Endodermal cell (in vitro differentiated cells): ENCODE data around the gene DNAH5. TPM values are rescaled to one million over a fixed set of nuclear protein-coding genes. Genes with fewer than 3 reads are reported as not detected.

Source experiments
- DNase-seq: peaks from one replicate; pipeline ENCODE4 v3.0.0-alpha.2; 2017
- H3K27ac ChIP-seq: 2 replicates; pipeline ENCODE4 v1.5.1; 2013; ENCODE audit warnings: mild to moderate bottlenecking, low read depth, low read length, moderate library complexity
- H3K27me3 ChIP-seq: 2 replicates; pipeline ENCODE4 v1.6.1; 2013; ENCODE audit warnings: mild to moderate bottlenecking, low read length, moderate library complexity; ENCODE audit not compliant: insufficient read depth, control insufficient read depth, poor library complexity, severe bottlenecking
- H3K36me3 ChIP-seq: 2 replicates; pipeline ENCODE4 v1.7.0; 2013; ENCODE audit warnings: mild to moderate bottlenecking, low read length, moderate library complexity; ENCODE audit not compliant: control insufficient read depth, insufficient read depth
- H3K4me1 ChIP-seq: one replicate; pipeline ENCODE4 v1.7.0; 2013; ENCODE audit warnings: low read length; ENCODE audit not compliant: control insufficient read depth, insufficient read depth
- H3K4me3 ChIP-seq: 2 replicates; pipeline ENCODE4 v1.5.1; 2013; ENCODE audit warnings: mild to moderate bottlenecking, low read length, moderate library complexity
- H3K9ac ChIP-seq: 2 replicates; pipeline ENCODE4 v1.6.1; 2013; ENCODE audit warnings: mild to moderate bottlenecking, low read length, moderate library complexity; ENCODE audit not compliant: poor library complexity, severe bottlenecking; ENCODE audit errors: extremely low read depth
- H3K9me3 ChIP-seq: 2 replicates; pipeline ENCODE4 v1.6.1; 2013; ENCODE audit warnings: mild to moderate bottlenecking, low read length, moderate library complexity; ENCODE audit not compliant: control insufficient read depth
- H3K27ac Mint-ChIP-seq: 2 replicates; pipeline ENCODE4 v1.8.0; 2020; ENCODE audit warnings: mixed read lengths
- H3K27me3 Mint-ChIP-seq: 2 replicates; pipeline ENCODE4 v1.8.0; 2021; ENCODE audit warnings: mild to moderate bottlenecking, mixed read lengths; ENCODE audit not compliant: insufficient read depth
- H3K36me3 Mint-ChIP-seq: 2 replicates; pipeline ENCODE4 v1.8.0; 2020; ENCODE audit warnings: low read depth, mixed read lengths
- H3K4me1 Mint-ChIP-seq: 2 replicates; pipeline ENCODE4 v1.8.0; 2020; ENCODE audit warnings: mixed read lengths
- H3K4me3 Mint-ChIP-seq: 2 replicates; pipeline ENCODE4 v1.8.0; 2020; ENCODE audit warnings: mild to moderate bottlenecking, moderate library complexity, mixed read lengths
- H3K9me3 Mint-ChIP-seq: 2 replicates; pipeline ENCODE4 v1.8.0; 2020; ENCODE audit warnings: mild to moderate bottlenecking, mixed read lengths
- CTCF ChIP-seq: fragments of 200-600 bp; sonication (generic); conservative IDR thresholded peaks from 2 replicates; pipeline ENCODE4 v1.5.0; 2021; ENCODE audit warnings: antibody characterized with exemption, mild to moderate bottlenecking
- WGBS, 2 experiments: methylation state at CpG; one replicate each; pipeline versions ENCODE4 v1.1.5 to v1.1.7; 2013; ENCODE audit warnings: missing lambda C conversion rate in 2 of 2, mixed read lengths in 1 of 2; ENCODE audit not compliant: insufficient coverage in 1 of 2, insufficient read length in 1 of 2; 5-methylcytosine and 5-hydroxymethylcytosine counted together
- total RNA-seq, 2 donors: library from RNA; stranded (reverse); fragmentation: NEBNext Ultra II Directional in 1 of 2; extraction: Animal tissue kit (Norgen Biotek cat#: 25700) in 1 of 2; gene quantifications; 2 replicates in 1 of 2; 3 replicates in 1 of 2; pipeline ENCODE4 v1.2.1, GENCODE V29; 2021

Gene DNAH5
- total RNA-seq, 2 donors from 2014 or later: 0.84 to 1.8 TPM

GRCh38 chr5:13648822-13649221, 295.7 kb downstream of the DNAH5 start:
- Mint-ChIP-seq H3K9me3 (peaks cover 5% of the 10 kb centered on the region), H3K4me1 (no peaks in the 10 kb centered on the region), H3K36me3 (no peaks in the 10 kb centered on the region), H3K4me3 (no peak overlapping the region), H3K27ac (no peak overlapping the region), H3K27me3 (no peaks in the 10 kb centered on the region)
- no peaks in the 10 kb centered on the region for H3K36me3 ChIP-seq
- H3K27ac ChIP-seq: no peak overlapping the region
- no peak for DNase-seq
- H3K27me3 ChIP-seq: no peaks in the 10 kb centered on the region
- no peak overlapping the region for H3K4me3 ChIP-seq
- H3K9me3 ChIP-seq: no peaks in the 10 kb centered on the region
- H3K4me1 ChIP-seq: no peaks in the 10 kb centered on the region
- TF ChIP-seq CTCF: no peak
- WGBS, 2 experiments: 85 to 92% methylated on average over 2 to 3 of the region's 3 CpGs
- H3K9ac ChIP-seq: no peak overlapping the region

GRCh38 chr5:13643734-13644133, 300.8 kb downstream of the DNAH5 start:
- H3K36me3 ChIP-seq: no peaks in the 10 kb centered on the region
- no peak overlapping the region for H3K4me3 Mint-ChIP-seq
- no peak overlapping the region for H3K4me3 ChIP-seq
- H3K4me1 ChIP-seq: no peaks in the 10 kb centered on the region
- H3K27me3 Mint-ChIP-seq: no peaks in the 10 kb centered on the region
- peaks cover 2% of the 10 kb centered on the region for H3K9me3 Mint-ChIP-seq
- no peak overlapping the region for H3K27ac Mint-ChIP-seq
- no peak overlapping the region for H3K27ac ChIP-seq
- no peaks in the 10 kb centered on the region for H3K4me1 Mint-ChIP-seq
- DNase-seq: no peak
- no peak overlapping the region for H3K9ac ChIP-seq
- no peaks in the 10 kb centered on the region for H3K36me3 Mint-ChIP-seq
- TF ChIP-seq CTCF: no peak
- H3K9me3 ChIP-seq: peaks cover 5% of the 10 kb centered on the region
- H3K27me3 ChIP-seq: no peaks in the 10 kb centered on the region
- WGBS, 2 experiments: 83% methylated on average over 1 of the region's 1 CpG; no CpG with 5 or more reads in 1 of the 2 experiments

- no peak overlapping the region for H3K9ac ChIP-seq
- WGBS, 2 experiments: 87 to 94% methylated on average over 2 of the region's 2 CpGs
- no peak for TF ChIP-seq CTCF
- no peak overlapping the region for H3K27ac Mint-ChIP-seq
- H3K36me3 Mint-ChIP-seq: no peaks in the 10 kb centered on the region
- H3K27me3 Mint-ChIP-seq: no peaks in the 10 kb centered on the region
- H3K36me3 ChIP-seq: no peaks in the 10 kb centered on the region
- H3K4me1 Mint-ChIP-seq: no peaks in the 10 kb centered on the region
- H3K9me3 ChIP-seq: peaks cover 5% of the 10 kb centered on the region
- no peaks in the 10 kb centered on the region for H3K27me3 ChIP-seq
- no peak for DNase-seq
- no peak overlapping the region for H3K4me3 ChIP-seq
- H3K27ac ChIP-seq: no peak overlapping the region
- no peak overlapping the region for H3K4me3 Mint-ChIP-seq
- no peaks in the 10 kb centered on the region for H3K4me1 ChIP-seq
- H3K9me3 Mint-ChIP-seq: peaks cover 2% of the 10 kb centered on the region
These were observed 301.3 kb downstream of the DNAH5 start for GRCh38 chr5:13643196-13643595.

Other genes with a start within 250 kb of the DNAH5 start
- gene TRIO, start 198.7 kb upstream of the DNAH5 start, total RNA-seq: 100 to 1,000 TPM in 1 of 2 donors, 10 to 100 TPM in 1; 88.3 to 109 TPM